GM19328 (cell line): Measurements from ENCODE around the gene GATB.

ENCODE experiments used
- ATAC-seq: cut with Tn5 transposase; IDR thresholded peaks from one replicate; pipeline ENCODE4 v1.9.1; 2021; ENCODE audit warnings: mild to moderate bottlenecking, moderate library complexity; ENCODE audit not compliant: unreplicated experiment

Gene GATB

GRCh38 chr4:151702256-151702655 lies 58.6 kb downstream of the GATB start:
- ATAC-seq: no peak

- no peak for ATAC-seq
These were observed 60.1 kb downstream of the GATB start for GRCh38 chr4:151700566-151701316.

- ATAC-seq: no peak
These were observed 62.6 kb downstream of the GATB start for GRCh38 chr4:151698213-151698612.

- ATAC-seq: no peak
These were observed 65.7 kb downstream of the GATB start for GRCh38 chr4:151694961-151695720.

GRCh38 chr4:151692821-151693673 lies 67.8 kb downstream of the GATB start:
- ATAC-seq: no peak

- no peak for ATAC-seq
These were observed 68.4 kb downstream of the GATB start for GRCh38 chr4:151692443-151692782.

GRCh38 chr4:151691639-151692442 lies 69.0 kb downstream of the GATB start:
- ATAC-seq: no peak

GRCh38 chr4:151690876-151691275 lies 69.9 kb downstream of the GATB start:
- no peak for ATAC-seq

- ATAC-seq: no peak
These were observed 70.5 kb downstream of the GATB start for GRCh38 chr4:151690164-151690870.

- ATAC-seq: no peak
These were observed 71.4 kb downstream of the GATB start for GRCh38 chr4:151689211-151689991.

- ATAC-seq: no peak
These were observed 72.1 kb downstream of the GATB start for GRCh38 chr4:151688785-151689043.

GRCh38 chr4:151688003-151688784 lies 72.6 kb downstream of the GATB start:
- no peak for ATAC-seq

- ATAC-seq: no peak
These were observed 73.7 kb downstream of the GATB start for GRCh38 chr4:151687021-151687640.

GRCh38 chr4:151685303-151685702 lies 75.5 kb downstream of the GATB start:
- ATAC-seq: no peak

- ATAC-seq: no peak
These were observed 79.7 kb downstream of the GATB start for GRCh38 chr4:151681085-151681484.

GRCh38 chr4:151679231-151679630 lies 81.6 kb downstream of the GATB start:
- no peak for ATAC-seq

- ATAC-seq: no peak
These were observed 82.5 kb downstream of the GATB start for GRCh38 chr4:151678048-151678872.

- ATAC-seq: no peak
These were observed 83.6 kb downstream of the GATB start for GRCh38 chr4:151677193-151677592.
